ENCODE data around the gene DTX3L. TPM values are rescaled to one million over a fixed set of nuclear protein-coding genes. Genes with fewer than 3 reads are reported as not detected.

DTX3L gene
- total and polyA plus RNA-seq, 2 of the 8 experiments (the other 6 are each of a cell fraction or from before 2014, with no cell fraction given) = 1.7 to 11.3 TPM

DNA sequence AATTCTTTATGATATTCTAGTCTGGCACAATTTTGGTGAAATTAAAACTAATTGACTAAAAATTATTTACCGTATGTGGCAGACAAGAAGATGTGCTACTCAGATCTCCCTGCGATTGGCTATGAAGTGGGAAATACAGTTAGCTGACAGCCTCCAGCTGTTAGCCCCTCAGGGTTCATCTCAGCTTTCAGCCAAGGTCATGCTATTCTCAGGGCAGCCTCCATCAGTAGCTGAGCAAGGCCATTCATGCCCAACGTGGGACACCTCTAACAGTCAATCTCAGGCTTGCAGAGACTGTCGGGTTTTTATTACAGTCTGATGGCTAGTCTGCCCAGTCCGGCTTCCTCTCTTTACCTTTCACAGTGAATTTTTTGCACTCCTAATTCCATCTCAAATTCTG, 6.8 kb upstream of the DTX3L start:
- Histone ChIP-seq H3K14ac (ENCODE audit: insufficient read length) (no peak overlapping the region), H2BK20ac (ENCODE audit: low read length) (no peak overlapping the region), H3K27ac (ENCODE audit: low read depth, low read length) (no peak overlapping the region), H3K56ac (replicated peaks; ENCODE audit: insufficient read length, low read depth, low read length) (no peak overlapping the region), H2AFZ (ENCODE audit: low read length) (no peak overlapping the region), H2AK5ac (ENCODE audit: low read depth, low read length) (no peak overlapping the region), H4K20me1 (replicated peaks in 1 of 2; ENCODE audit: control insufficient read depth in 1 of 2, insufficient read depth in 2 of 2, low read length in 2 of 2) (no peaks in the 10 kb centered on the region), H4K91ac (replicated peaks; ENCODE audit: insufficient read length, low read length) (no peak overlapping the region), H2BK15ac (ENCODE audit: low read length) (no peak overlapping the region), H3K27me3 (replicated peaks in 1 of 4; ENCODE audit: control insufficient read depth in 3 of 4, extremely low read depth in 1 of 4, insufficient read depth in 3 of 4, low read length in 3 of 4) (no peaks in the 10 kb centered on the region), H3K9me3 (ENCODE audit: insufficient read depth in 2 of 2, low read depth in 1 of 2, low read length in 1 of 2) (no peaks in the 10 kb centered on the region), H3K23me2 (ENCODE audit: low read depth, low read length) (no peaks in the 10 kb centered on the region), H4K8ac (ENCODE audit: extremely low read depth, insufficient read depth, low read length) (no peak overlapping the region), H3K4me1 (replicated peaks in 1 of 4; ENCODE audit: control insufficient read depth in 3 of 4, insufficient read depth in 4 of 4, low read length in 3 of 4) (peaks cover 0 to 2% (median 0%) of the 10 kb centered on the region in 4 experiments; a peak in 1 of 7 replicates), H3K36me3 (ENCODE audit: control insufficient read depth in 2 of 4, insufficient read depth in 4 of 4, low read length in 3 of 4) (no peaks in the 10 kb centered on the region), H3K18ac (ENCODE audit: extremely low read depth, low read length) (no peak overlapping the region), H2BK5ac (ENCODE audit: low read depth, low read length) (no peak overlapping the region), H4K5ac (ENCODE audit: insufficient read length, low read depth, low read length) (no peak overlapping the region), H3K4me2 (ENCODE audit: insufficient read depth in 1 of 2, low read depth in 2 of 2, low read length in 2 of 2) (no peak overlapping the region), H3K4me3 (ENCODE audit: extremely low read depth in 1 of 4, insufficient read depth in 2 of 4, low read depth in 3 of 4, low read length in 4 of 4) (no peak overlapping the region), H3K23ac (ENCODE audit: insufficient read length) (no peak overlapping the region), H3K79me2 (ENCODE audit: control insufficient read depth in 1 of 2, insufficient read depth in 2 of 2, low read length in 2 of 2) (no peaks in the 10 kb centered on the region), H3K4ac (replicated peaks; ENCODE audit: insufficient read length, low read depth, low read length) (no peak overlapping the region), H2BK120ac (replicated peaks; ENCODE audit: low read depth, low read length) (no peak overlapping the region), H3K79me1 (ENCODE audit: low read depth, low read length) (no peaks in the 10 kb centered on the region), H2BK12ac (ENCODE audit: low read depth, low read length) (no peak overlapping the region), H3K9ac (replicated peaks in 1 of 4; ENCODE audit: extremely low read depth in 1 of 4, low read depth in 3 of 4, low read length in 3 of 4) (no peak overlapping the region)
- 83% methylated on average over 5 of the region's 5 CpGs; no CpG with 5 or more reads in 1 of the 2 experiments for WGBS, 2 experiments (ENCODE audit: extremely low coverage in 1 of 2, insufficient coverage in 1 of 2, insufficient read length in 1 of 2, insufficient replicate concordance in 2 of 2, low coverage in 1 of 2, low lambda C conversion rate in 2 of 2, missing lambda C conversion rate in 1 of 2)
- DNase-seq (ENCODE audit: low read depth in 1 of 2, low spot score in 2 of 2) (no peak), FAIRE-seq (no peak)
- POLR2A ChIA-PET (ENCODE audit: partially characterized antibody) = interaction anchor here (1.1 kb wide), 1 partner anchor 108 kb away, joined by 4 read pairs; no protein-coding TSS in a partner anchor
- CTCF ChIA-PET (ENCODE audit: partially characterized antibody) = interaction anchor here (0.6 to 9.0 kb wide), 7 partner anchors 9 to 138 kb away, joined by 3 to 62 read pairs (median 4); partner anchors contain the start of gene PARP14
- TF ChIP-seq EGR1 (IDR thresholded peaks at IDR 0.05; ENCODE audit: borderline replicate concordance, low read depth, low read length) (no peak), HDAC6 (IDR thresholded peaks at IDR 0.05; ENCODE audit: low read depth, low read length) (no peak), BACH1 (IDR thresholded peaks at IDR 0.05; ENCODE audit: low read length) (no peak), RXRA (IDR thresholded peaks at IDR 0.05; ENCODE audit: insufficient read depth, low read depth, low read length) (no peak), EP300 (IDR thresholded peaks at IDR 0.05; ENCODE audit: borderline replicate concordance in 1 of 2, low read depth in 2 of 2, low read length in 2 of 2) (no peak), ZNF274 (IDR thresholded peaks at IDR 0.05; ENCODE audit: borderline replicate concordance, extremely low read depth, low read length) (no peak), GTF2F1 (IDR thresholded peaks at IDR 0.05; ENCODE audit: borderline replicate concordance, low read depth, low read length) (no peak), CREB1 (IDR thresholded peaks at IDR 0.05) (no peak), ATF3 (IDR thresholded peaks at IDR 0.05; ENCODE audit: insufficient read depth, low read depth, low read length) (no peak), SIN3A (conservative IDR thresholded peaks at IDR 0.05 in 1 of 2, IDR thresholded peaks at IDR 0.05 in 1 of 2; ENCODE audit: low read depth in 1 of 2, low read length in 2 of 2) (no peak), ATF2 (IDR thresholded peaks at IDR 0.05; ENCODE audit: low read length) (no peak), SIRT6 (IDR thresholded peaks at IDR 0.05; ENCODE audit: low read length) (no peak)
